AG09309 (cell line): ENCODE results near the gene KIAA0825.

ENCODE experiments used
- DNase-seq: peaks from one replicate; pipeline ENCODE4 v3.0.0-alpha.2; 2010; ENCODE audit warnings: low read depth
- H3K4me3 ChIP-seq: 2 replicates; pipeline ENCODE4 v1.5.1; 2011; ENCODE audit warnings: mild to moderate bottlenecking, low read depth, low read length, moderate library complexity; ENCODE audit not compliant: control insufficient read depth
- CTCF ChIP-seq: IDR thresholded peaks from 2 replicates; pipeline ENCODE4 v1.5.1; 2011; ENCODE audit warnings: mild to moderate bottlenecking, low read depth, low read length, inconsistent platforms; ENCODE audit not compliant: insufficient read depth, control insufficient read depth; ENCODE audit errors: missing control alignments

The KIAA0825 gene

GRCh38 chr5:94288937-94289336 is 329.5 kb downstream of the KIAA0825 start:
- no peak overlapping the region for H3K4me3 ChIP-seq
- TF ChIP-seq CTCF, result no peak
- peak; percentile 47 for DNase-seq

DNA sequence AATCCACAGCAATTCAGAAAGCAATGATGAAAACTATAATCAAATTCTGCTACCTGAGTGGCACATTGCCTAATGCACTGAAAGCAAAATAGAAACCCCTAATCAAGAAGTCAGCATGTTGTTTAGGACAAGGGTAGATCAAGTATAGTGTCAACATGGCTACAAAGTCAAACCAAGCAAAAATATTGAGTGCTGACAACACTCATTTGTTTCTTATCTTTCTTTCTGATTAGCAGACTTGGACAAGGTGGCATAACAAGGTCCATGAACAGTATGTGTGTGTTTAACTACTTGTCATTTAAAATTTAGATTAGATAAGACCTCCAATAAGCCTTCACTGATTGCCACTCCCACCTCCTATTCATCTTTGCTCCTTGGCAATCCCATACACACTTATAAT is 332.4 kb downstream of the KIAA0825 start:
- no peak overlapping the region for H3K4me3 ChIP-seq
- no peak for DNase-seq
- no peak for TF ChIP-seq CTCF

- no peak overlapping the region for H3K4me3 ChIP-seq
- no peak for TF ChIP-seq CTCF
- DNase-seq, result no peak
These were observed 335.3 kb downstream of the KIAA0825 start for GRCh38 chr5:94283093-94283492.

DNA sequence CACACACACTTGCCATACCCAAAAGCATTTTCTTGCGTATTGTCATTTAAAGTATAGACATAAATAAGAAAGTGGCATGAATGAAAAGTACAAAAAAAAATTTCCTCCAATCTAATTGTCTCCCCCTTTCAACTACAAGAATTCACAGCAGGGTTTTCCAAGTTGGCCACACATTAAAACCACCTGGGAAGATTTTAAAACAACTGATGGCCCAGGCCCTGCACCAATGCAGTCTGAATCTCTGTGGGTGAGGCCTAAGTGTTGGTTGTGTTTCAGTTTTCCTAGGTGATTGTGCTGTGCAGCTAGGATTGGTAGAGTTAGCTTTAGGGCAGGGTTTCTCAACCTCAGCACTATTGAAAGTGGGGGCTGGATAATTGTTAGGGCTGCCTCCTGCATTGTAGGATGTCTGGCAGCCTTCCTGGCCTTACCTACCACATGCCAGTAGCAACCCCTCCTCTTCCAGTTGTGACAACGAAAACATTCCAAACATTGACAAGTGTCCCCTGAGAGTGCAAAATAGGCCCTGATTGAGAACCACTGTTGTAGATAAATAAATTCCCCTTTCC is 337.1 kb downstream of the KIAA0825 start:
- DNase-seq, result no peak
- no peak overlapping the region for H3K4me3 ChIP-seq
- no peak for TF ChIP-seq CTCF

DNA sequence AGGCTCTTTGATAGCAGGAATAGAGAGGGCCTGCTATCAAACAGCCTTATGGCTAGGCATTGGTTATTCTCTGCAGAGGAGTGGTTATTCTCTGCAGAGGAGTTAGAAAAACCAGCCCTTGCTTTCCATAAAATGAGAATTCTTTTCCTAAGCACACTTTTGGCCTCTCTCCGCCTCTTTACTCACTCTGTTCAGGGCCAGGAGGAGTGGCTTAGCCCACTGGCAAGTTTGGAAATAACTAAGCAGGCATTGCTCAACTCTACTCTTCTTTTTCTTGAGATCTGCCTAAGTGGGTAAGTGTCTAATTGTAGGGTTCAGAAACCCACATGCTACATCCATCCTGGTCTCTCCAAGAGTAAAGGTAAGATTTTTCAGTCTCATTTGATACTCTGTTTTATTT is 341.7 kb downstream of the KIAA0825 start:
- TF ChIP-seq CTCF, result no peak
- peak; percentile 13 for DNase-seq
- H3K4me3 ChIP-seq, result no peak overlapping the region

DNA sequence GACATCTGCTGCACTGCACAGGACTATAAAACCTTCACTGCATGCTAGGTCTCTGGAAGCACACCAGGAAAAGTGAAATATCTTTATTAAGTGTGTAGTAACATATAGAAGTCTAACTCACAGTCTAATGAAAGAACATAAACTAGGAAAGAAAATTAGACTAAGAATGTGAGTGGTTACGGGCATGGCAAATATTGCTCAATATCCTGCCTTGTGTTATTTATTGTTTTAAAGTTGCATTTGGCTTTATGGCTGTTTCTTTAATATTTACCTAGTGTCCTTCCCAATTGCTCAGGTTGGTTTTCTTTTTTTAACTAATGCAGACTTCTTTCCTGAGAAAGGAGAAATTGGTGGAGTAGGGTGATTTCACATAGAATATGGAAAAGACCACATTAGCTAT is 342.4 kb downstream of the KIAA0825 start:
- no peak for DNase-seq
- H3K4me3 ChIP-seq, result no peak overlapping the region
- TF ChIP-seq CTCF, result no peak

DNA sequence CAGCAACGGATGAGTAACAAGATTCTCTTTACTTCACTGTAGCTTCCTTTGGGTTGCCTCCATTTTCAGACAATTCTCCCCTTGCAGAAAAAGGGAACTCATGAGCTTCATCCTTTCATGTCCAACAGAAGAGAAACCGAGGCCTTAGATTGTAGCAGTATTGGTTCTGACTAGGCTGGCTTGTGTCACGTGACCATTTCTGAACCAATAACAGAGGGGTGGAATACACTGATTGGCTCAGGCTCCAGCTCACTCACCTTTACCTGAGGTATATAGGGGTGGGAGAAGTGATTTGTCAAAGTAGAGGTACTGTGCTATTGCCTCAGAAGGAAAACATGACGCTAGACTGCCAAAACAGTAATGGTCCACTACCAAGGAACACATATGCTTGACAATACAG is 343.7 kb downstream of the KIAA0825 start:
- no peak overlapping the region for H3K4me3 ChIP-seq
- no peak for TF ChIP-seq CTCF
- no peak for DNase-seq
